Vagina (tissue), 2 donors: ENCODE data around the gene FGF21.

Source experiments
- CTCF ChIP-seq, 3 experiments: fragments of 450-650 bp in 2 of 3; fragments of 200-600 bp in 1 of 3; sonication (generic) in 1 of 3; IDR thresholded peaks; one replicate each; pipeline ENCODE4 v1.5.1; 2017 to 2019; ENCODE audit warnings: antibody characterized with exemption in 3 of 3, mild to moderate bottlenecking in 2 of 3, moderate library complexity in 2 of 3
- POLR2A ChIP-seq, 2 donors: fragments of 450-650 bp; IDR thresholded peaks; one replicate each; pipeline ENCODE4 v1.6.1; 2017; ENCODE audit warnings: antibody characterized with exemption in 2 of 2, mild to moderate bottlenecking in 2 of 2, moderate library complexity in 2 of 2

- no peak for TF ChIP-seq POLR2A (IDR thresholded peaks at IDR 0.05)
- TF ChIP-seq CTCF (IDR thresholded peaks at IDR 0.05) = no peak
Measured at GRCh38 chr19:48772503-48772953, 17.2 kb downstream of the FGF21 start.
